Measurements from ENCODE around the gene TMC7.
"Not testable (repeated sequence)": the region's sequence is repeated elsewhere in the genome, so short reads cannot be mapped to it uniquely, and the experiment has no call there.

DNA sequence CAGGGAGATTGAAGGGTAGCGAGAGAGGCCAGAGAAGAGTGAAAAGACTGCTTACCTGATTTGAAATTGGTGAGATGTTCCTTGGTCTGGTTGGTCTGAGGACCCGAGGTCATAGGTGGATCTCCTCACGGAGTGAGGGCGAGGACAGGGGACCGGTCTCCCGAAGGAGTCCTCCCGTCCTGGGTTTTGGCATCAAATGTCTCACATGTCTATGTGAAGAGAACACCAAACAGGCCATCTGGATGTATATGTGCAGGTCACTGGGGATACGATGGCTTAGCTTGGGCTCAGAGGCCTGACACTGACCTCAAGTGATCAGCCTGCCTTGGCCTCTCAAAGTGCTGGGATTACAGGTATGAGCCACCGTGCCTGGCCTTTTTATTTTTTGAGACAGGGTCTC, 13.3 kb downstream of the TMC7 start:
- TF ChIP-seq, protein P1, sequence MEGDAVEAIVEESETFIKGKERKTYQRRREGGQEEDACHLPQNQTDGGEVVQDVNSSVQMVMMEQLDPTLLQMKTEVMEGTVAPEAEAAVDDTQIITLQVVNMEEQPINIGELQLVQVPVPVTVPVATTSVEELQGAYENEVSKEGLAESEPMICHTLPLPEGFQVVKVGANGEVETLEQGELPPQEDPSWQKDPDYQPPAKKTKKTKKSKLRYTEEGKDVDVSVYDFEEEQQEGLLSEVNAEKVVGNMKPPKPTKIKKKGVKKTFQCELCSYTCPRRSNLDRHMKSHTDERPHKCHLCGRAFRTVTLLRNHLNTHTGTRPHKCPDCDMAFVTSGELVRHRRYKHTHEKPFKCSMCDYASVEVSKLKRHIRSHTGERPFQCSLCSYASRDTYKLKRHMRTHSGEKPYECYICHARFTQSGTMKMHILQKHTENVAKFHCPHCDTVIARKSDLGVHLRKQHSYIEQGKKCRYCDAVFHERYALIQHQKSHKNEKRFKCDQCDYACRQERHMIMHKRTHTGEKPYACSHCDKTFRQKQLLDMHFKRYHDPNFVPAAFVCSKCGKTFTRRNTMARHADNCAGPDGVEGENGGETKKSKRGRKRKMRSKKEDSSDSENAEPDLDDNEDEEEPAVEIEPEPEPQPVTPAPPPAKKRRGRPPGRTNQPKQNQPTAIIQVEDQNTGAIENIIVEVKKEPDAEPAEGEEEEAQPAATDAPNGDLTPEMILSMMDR (IDR thresholded peaks at IDR 0.05; ENCODE audit: poor library complexity) = not testable (repeated sequence)
- not testable (repeated sequence) for TF ChIP-seq EZH2phosphoT487 (IDR thresholded peaks at IDR 0.05; ENCODE audit: low read depth, severe bottlenecking, unreplicated experiment)

Measured in hepatocyte (in vitro differentiated cells).